Astrocyte of the spinal cord (primary cell): ENCODE measurements around the gene STRA6.

Source experiments
- DNase-seq: peaks from one replicate; pipeline ENCODE4 v3.0.0; 2011; ENCODE audit warnings: low read depth, low spot score
- H3K4me3 ChIP-seq: 2 replicates; pipeline ENCODE4 v1.5.1; 2011; ENCODE audit warnings: low read depth, mild to moderate bottlenecking, low read length, moderate library complexity
- CTCF ChIP-seq: IDR thresholded peaks from 2 replicates; pipeline ENCODE4 v1.5.1; 2012; ENCODE audit warnings: low read depth, mild to moderate bottlenecking, low read length, inconsistent platforms
- in situ Hi-C: cut with HindIII; loops from 2 replicates; pipeline ENCODE4 v1.10.0; 2017; ENCODE audit warnings: low sequenced_read_pairs

Gene STRA6

GRCh38 chr15:74130155-74130848 is 72.3 kb downstream of the STRA6 start, which contains the start of gene ISLR2:
Gene ISLR2, plus strand, starts transcription at chr15:74130586. Its CDS starts 2,169 bp downstream, at chr15:74132755.
- no peak for TF ChIP-seq CTCF
- H3K4me3 ChIP-seq, result peak within 1 kb of the TSS; percentile 22
- peak; percentile 28 for DNase-seq
- in situ Hi-C loops, result no loop called here

- in situ Hi-C loops, result no loop called here
- DNase-seq, result no peak
- TF ChIP-seq CTCF, result no peak
- H3K4me3 ChIP-seq, result peak overlapping the region; percentile 22
Measured at GRCh38 chr15:74129586-74130154, 72.9 kb downstream of the STRA6 start.
